ENCODE results near the gene CXorf49B.
"Not testable (repeated sequence)": the region's sequence is repeated elsewhere in the genome, so short reads cannot be mapped to it uniquely, and the experiment has no call there.

CXorf49B gene

DNA sequence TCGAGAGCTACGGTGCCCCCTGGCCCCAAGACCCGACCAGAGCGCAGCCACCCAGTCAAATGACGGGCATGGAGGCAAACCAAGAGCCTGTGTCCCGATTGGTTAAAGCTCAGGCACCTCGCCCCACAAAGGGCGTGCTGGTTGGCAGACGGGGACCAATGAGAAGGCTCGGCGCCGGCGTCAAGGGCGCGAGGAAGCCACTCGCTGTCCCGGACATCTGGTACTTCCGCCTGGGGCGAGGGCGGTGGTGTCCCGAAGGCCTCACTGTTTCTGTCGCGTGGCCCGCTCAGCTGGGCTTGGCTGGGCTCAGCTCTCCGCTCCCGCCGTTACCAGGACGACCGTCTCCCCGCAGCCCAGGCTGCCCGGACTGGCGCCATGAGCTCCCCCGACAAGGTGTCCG lies at the start of gene CXorf49B:
Gene CXorf49B, plus strand, starts transcription at position 301 of the 400 bp plus-strand sequence. Its CDS starts 75 bp downstream, at position 376.
- not testable (repeated sequence) for DNase-seq

DNA sequence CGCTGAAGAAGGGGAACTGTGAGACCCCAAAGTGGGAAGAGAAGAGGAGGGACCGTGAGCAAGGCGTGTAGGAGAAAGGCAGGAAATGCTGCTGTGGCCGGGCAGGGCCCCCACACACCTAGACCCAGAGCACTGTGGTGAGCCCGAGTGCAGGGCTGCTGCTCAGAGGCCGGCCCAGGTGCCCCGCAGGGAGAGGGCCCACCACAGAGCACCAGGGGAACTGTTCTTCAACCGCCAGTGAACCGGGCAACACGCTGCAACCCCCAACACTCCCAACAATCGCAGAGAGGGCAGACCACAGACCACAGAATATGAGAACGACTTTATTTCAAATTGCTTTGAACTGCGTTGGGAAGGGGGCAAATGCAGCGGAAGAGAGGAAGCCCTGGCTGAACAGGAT lies 49.1 kb upstream of the CXorf49B start:
- DNase-seq, result not testable (repeated sequence)

DNA sequence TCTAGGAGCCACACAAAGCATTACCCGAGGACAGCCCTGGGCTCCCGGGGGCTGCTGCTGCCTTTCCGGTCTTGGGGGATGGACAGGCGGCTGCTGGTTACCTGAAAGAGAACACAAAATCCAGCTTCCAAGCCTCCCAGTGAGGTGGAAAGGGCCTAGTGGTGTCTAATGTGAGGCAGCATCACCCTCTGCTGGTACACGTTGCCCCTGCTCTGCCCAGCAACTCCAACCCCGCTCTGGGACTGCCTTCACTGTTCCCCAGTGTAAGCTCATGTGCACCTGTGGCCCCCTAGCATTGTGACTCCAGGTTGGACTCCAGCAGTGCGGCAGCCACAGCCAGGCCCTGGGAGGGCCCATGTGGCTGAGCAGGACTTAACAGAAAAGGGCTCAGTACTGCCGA lies 47.6 kb upstream of the CXorf49B start:
- DNase-seq, result not testable (repeated sequence)

DNA sequence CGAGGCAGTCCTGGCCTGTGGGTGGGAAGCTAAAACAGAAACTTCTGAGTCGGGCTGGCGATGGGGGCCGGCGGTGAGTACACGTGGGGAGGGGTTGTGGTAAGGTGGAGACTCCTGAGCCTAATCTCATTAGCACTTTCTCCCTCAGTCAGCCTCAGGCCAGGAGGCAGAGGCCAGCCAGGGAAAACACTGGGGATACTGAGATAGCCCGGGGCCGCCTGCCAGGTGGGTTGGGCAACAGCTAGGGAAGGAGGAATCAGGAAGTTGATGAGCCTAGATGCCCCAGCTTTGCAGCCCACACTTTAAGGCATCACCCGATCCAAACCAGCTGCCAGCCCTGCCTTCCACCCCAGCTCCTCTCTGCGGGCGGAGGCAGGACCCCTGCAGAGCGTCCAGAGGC lies 46.8 kb upstream of the CXorf49B start:
- DNase-seq, result not testable (repeated sequence)

DNA sequence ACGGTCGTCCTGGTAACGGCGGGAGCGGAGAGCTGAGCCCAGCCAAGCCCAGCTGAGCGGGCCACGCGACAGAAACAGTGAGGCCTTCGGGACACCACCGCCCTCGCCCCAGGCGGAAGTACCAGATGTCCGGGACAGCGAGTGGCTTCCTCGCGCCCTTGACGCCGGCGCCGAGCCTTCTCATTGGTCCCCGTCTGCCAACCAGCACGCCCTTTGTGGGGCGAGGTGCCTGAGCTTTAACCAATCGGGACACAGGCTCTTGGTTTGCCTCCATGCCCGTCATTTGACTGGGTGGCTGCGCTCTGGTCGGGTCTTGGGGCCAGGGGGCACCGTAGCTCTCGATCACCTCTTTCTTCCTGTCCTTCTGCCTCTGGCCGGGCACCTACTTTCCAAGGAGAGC lies 45.0 kb upstream of the CXorf49B start, which contains the start of gene CXorf49:
Gene CXorf49, minus strand, starts transcription at position 101 of the 400 bp plus-strand sequence. CDS start 134 bp downstream, outside the sequence.
- not testable (repeated sequence) for DNase-seq

DNA sequence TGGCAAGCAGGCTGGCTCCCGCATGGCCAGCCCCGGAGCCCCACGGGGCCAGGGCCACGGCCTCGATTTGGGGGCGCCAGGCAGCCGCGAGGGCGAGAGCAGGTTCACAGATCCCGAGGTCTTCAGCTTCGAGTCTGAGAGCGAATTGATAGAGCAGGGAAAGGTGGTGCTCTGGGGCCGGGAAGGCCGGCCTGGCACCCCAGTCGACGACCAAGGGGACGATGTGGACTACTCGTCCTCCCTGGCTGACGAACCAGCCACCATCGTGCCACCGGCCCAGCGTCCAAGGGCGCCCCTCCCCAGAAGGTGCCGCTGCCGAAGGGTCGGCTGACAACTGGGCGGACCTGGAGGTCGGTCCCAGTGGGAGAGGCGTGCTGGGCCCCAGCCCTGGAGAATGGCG lies 44.0 kb upstream of the CXorf49B start:
- DNase-seq, result not testable (repeated sequence)

GRCh38 chrX:71720289-71720886 lies 42.8 kb upstream of the CXorf49B start:
- DNase-seq, result not testable (repeated sequence)

DNA sequence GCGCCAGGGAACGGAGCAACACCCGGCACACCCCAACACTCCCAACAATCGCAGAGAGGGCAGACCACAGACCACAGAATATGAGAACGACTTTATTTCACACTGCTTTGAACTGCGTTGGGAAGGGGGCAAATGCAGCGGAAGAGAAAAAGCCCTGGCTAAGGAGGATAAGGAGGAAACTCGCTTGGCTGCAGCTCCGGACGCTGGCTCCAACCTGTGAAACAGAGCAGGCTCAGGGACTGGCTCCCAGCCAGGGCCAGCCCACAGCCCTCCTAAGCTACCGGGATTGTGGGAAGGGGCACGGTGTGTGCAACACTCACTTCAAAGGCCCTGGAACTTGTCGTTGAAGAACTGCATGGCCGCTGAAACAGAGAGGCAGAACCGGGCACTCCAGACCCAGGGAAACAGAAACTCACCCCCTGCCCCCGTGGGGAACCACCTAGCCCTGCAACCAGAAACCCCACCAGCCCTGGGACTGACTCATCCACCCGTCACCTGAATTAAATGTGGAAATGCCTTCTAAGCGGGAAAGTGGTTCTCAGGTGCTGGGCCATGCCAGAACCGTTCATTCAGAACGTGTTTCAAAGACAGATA lies 2.4 kb upstream of the CXorf49B start:
- not testable (repeated sequence) for DNase-seq

DNA sequence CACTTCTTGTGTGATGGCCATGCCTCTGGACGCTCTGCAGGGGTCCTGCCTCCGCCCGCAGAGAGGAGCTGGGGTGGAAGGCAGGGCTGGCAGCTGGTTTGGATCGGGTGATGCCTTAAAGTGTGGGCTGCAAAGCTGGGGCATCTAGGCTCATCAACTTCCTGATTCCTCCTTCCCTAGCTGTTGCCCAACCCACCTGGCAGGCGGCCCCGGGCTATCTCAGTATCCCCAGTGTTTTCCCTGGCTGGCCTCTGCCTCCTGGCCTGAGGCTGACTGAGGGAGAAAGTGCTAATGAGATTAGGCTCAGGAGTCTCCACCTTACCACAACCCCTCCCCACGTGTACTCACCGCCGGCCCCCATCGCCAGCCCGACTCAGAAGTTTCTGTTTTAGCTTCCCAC lies 1.7 kb downstream of the CXorf49B start:
- DNase-seq, result not testable (repeated sequence)

- not testable (repeated sequence) for DNase-seq
Observed at GRCh38 chrX:71765613-71766012, 2.5 kb downstream of the CXorf49B start.

GRCh38 chrX:71767134-71767533 lies 4.0 kb downstream of the CXorf49B start:
- not testable (repeated sequence) for DNase-seq

DNA sequence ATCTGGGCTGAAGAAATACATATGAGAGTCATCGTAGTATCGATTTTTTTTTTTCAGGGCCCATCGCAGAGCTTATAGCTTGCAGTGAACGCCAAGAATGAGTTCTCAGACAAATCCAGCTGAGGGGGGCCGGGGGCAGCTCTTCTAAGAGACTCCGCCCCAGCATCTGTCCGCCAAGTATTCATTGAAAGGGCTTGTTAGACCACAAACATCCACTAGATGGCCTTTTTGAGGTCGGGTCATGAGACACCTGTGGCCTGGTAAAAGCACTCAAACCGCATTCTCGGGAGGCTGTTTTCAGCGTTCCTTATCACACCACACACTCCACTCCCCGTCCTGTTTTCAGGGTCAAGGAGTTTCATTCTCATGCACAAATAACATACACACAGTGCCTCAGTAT lies 15.2 kb downstream of the CXorf49B start:
- DNase-seq, result not testable (repeated sequence)

DNA sequence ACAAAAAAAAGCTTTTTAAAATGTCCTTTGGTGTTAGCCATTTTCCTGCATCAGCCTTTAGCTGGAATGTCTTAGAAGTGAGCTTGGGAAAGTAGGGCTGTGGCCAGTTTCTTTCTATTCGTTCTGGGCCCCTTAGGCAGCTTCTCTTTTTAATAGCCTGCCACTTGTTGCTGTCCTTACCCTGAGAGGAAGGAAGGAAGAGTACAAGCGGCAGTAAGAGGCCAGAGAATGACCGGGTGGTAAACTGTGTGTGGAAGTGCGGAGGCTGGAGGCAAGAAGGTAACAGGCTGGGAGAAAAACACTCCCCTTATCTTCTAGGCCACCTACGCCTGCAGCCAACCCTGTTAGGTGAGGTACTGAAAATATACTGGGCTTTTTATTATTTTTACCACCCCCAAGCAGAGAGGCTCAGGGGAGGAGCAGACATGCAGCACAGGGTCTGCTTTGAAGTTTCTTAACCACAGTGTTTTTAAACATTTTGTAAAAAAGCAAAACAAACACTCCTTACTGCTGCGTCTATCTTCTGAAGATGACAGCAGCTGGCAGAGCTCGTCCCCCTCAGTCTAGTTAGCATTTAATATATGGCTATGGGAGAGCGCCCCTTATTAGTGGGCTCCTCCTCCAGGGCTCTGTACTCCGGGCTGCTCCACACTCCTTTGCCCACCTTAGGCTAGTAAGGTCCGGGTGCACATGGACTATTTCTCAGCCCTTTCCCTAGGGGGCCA lies 19.2 kb downstream of the CXorf49B start:
- not testable (repeated sequence) for DNase-seq

GRCh38 chrX:71782950-71783299 lies 19.8 kb downstream of the CXorf49B start:
- not testable (repeated sequence) for DNase-seq

DNA sequence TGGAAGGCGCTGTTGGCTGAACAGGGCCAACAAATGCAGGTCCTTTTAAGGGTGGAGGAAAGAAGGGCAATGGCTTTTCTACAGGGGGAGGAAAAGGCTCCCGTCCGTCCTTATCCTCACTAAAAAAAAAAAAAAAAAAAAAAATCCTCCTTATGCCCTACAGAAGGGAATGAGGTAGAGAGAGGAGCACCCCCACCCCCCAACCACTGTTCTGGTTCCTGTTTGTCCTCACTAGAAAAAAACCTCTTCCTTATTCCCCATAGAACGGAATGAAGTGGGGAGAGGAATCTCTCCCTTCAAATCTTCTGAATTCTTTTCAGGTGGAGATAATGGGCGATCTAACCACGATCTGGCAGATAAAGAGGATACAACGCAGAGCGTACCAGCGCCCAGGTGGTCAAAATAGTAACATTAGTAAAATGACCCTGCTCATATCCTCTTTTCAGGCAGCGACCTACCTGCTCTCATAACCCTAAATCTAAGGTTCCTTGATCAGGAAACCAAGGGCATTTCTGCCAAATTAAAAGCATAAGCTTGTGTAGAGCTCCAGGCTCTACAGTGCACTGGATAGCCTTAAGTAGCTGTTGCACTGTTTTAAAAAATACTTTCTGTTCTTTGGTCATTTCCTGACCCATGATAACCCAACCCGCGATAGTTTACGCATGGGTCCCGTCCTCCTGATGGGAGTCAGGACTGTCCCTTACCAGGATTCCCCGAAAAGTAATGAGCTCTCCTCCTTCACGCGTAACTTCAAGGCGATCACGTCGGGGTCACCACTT lies 20.6 kb downstream of the CXorf49B start:
- not testable (repeated sequence) for DNase-seq

- DNase-seq, result not testable (repeated sequence)
Observed at GRCh38 chrX:71784348-71784983, 21.3 kb downstream of the CXorf49B start.

DNA sequence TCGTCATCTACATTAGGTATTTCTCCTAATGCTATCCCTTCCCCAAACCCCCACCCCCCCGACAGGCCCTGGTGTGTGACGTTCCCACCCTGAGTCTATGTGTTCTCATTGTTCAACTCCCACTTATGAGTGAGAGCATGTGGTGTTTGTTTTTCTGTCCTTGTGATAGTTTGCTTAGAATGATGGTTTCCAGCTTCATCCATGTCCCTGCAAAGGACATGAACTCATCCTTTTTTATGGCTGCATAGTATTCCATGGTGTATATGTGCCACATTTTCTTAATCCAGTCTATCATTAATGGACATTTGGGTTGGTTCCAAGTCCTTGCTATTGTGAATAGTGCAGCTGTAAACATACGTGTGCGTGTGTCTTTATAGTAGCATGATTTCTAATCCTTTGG lies 43.3 kb downstream of the CXorf49B start:
- DNase-seq, result not testable (repeated sequence)

DNA sequence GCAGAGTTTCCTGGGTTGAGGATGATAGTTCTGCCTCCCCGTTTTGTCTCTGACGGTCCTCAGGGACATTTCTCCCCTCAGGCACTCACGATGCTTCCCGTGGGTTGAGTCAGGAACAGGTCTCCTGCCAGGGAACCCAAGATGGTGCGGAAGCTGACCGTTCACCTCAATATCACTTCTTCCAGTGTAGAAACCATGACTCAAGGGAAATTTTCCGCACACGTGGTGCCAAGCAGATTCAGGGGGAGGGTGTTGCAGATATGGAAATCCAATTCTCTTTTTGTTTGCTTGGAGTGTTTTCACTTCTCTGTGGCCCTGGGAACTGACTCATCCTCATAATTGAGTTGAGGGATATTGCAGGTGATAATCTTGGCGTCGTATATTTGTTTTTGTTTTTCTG lies 46.7 kb downstream of the CXorf49B start:
- no peak for DNase-seq

DNA sequence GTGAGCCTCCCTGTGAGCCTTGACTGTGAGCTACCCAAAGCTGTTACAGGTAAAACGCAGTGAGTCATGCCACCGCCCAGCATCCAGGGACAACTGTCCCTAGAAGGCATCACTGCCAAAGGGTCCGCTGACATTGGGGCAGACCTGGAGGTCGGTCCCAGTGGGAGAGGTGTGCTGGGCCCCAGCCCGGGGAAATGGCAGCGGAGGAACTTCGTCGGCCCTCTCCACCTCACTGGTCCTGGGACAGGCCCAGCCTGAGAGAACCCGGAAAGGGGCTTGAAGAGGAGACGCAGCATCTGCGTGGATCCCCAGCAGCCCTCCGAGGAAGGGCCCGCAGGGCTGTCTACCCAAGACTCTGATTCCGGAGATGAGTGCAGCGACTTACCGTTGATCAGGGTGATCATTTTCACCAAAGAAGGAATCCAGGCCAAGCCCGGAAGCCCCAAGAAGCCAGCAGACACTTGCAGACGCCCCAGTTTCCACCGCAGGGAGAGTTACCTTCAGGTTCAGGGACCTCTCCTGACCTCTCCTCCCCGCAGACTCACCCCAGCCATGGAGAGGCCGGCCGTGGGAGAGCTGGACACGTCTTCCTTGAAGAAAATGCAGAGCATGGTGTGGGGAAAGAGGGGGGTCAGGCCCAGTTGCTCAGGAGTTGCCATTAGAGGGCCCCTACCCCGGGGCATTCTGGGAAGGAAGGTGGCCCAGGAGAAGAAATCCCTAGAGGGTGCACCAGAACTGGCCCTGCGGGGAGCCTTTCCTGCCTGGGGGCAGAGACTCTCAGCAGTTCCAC lies 51.2 kb downstream of the CXorf49B start:
- no peak for DNase-seq

DNA sequence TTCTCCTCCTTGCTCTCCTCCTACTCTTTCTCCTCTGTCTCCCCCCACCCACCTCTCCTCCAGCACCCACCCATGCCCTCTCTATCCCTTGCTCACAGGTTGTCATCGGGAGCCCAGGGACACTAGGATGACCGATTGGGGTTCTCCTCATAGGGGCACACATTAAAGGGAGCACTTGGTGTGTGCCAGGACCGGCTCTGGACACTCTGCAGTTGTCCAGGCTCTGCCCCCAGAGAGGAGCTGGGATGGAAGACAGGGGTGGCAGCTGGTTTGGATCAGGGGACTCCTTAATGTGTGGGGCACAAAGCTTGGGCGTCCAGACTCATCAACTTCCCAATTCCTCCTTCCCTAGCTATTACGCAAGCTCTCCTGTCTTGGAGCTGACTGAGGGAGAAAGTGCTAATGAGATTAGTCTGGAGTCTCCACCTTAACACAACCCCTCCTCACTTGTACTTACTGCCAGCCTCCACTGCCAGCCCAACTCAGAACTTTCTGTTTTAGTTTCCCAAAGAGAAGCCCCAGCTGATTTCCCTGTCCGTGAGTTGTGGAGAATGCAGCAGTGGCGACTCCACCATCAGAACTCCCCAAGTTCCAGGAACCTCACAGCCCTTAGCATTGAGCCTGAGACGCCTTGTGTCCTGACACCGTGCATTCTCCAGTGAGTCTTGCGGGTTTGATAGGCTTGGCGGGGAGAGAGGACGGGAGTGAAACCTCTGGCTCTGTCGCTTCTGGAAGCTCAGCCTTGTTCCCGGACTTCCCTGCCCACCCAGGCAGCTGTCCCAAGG lies 52.2 kb downstream of the CXorf49B start:
- no peak for DNase-seq

GRCh38 chrX:71815906-71816156 lies 52.7 kb downstream of the CXorf49B start:
- DNase-seq, result no peak
